Chondrocyte (in vitro differentiated cells): Measurements from ENCODE around the gene GATA6. TPM values are rescaled to one million over a fixed set of nuclear protein-coding genes. Genes with fewer than 3 reads are reported as not detected.
A peak's percentile ranks its signal among the peaks of the same experiment; 100 is the strongest.

Source experiments
- DNase-seq: peaks from one replicate; pipeline ENCODE4 v3.0.0; 2021; ENCODE audit warnings: mixed read lengths, low spot score
- H3K27ac Mint-ChIP-seq: one replicate; pipeline ENCODE4 v1.8.0; 2021; ENCODE audit warnings: mild to moderate bottlenecking, moderate library complexity, mixed read lengths; ENCODE audit not compliant: unreplicated experiment
- H3K27me3 Mint-ChIP-seq: 2 replicates; pipeline ENCODE4 v1.8.0; 2021; ENCODE audit warnings: low read depth, mixed read lengths
- H3K36me3 Mint-ChIP-seq: 2 replicates; pipeline ENCODE4 v1.8.0; 2021; ENCODE audit warnings: low read depth, mixed read lengths
- H3K4me1 Mint-ChIP-seq: 2 replicates; pipeline ENCODE4 v1.8.0; 2021; ENCODE audit warnings: low read depth, mild to moderate bottlenecking, mixed read lengths
- H3K4me3 Mint-ChIP-seq: one replicate; pipeline ENCODE4 v1.8.0; 2021; ENCODE audit warnings: mild to moderate bottlenecking, moderate library complexity, mixed read lengths; ENCODE audit not compliant: unreplicated experiment
- H3K9me3 Mint-ChIP-seq: 2 replicates; pipeline ENCODE4 v1.8.0; 2021; ENCODE audit warnings: low read depth, mixed read lengths
- total RNA-seq: library from RNA; stranded (reverse); gene quantifications from 3 replicates; pipeline ENCODE4 v1.2.1, GENCODE V29; 2021
- TF ChIP-seq, protein P1 (sequence below): fragments of 200-600 bp; sonication (generic); IDR thresholded peaks from 2 replicates; pipeline ENCODE4 v1.5.0; 2021; ENCODE audit warnings: antibody characterized with exemption, mild to moderate bottlenecking, moderate library complexity

Gene GATA6
- total RNA-seq, 1 donor from 2014 or later = 13.1 TPM

DNA sequence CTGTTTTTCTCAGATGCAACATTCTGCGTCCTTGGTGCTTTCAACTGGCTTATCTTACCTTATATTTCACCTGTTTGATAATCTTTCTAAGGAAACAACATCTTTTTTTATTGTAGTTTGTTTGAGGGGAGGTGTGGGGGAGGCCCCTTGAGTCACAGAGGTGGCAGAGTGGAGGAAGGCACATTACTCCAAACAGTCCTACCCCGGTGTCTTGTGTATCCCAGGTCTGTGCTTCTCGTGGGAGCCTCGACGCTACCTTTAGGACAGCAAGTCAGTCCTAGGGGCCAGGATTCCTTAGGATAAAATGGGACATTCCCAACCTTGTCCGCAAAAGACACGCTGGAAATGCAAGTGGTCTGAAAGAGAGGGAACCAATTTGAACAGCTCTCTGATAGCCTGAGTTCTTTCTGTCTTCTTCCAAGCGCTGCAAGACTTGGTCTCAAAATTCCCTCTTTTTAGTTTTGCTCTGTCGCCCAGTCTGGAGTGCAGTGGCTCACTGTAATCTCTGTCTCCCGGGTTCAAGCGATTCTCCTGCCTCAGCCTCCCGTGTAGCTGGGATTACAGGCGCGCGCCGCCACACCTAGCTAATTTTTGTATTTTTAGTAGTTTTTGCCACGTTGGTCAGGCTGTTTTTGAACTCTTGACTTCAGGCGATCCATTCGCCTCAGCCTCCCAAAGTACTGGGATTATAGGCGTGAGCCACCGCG lies 4.0 kb downstream of the GATA6 start:
- TF ChIP-seq, protein P1, sequence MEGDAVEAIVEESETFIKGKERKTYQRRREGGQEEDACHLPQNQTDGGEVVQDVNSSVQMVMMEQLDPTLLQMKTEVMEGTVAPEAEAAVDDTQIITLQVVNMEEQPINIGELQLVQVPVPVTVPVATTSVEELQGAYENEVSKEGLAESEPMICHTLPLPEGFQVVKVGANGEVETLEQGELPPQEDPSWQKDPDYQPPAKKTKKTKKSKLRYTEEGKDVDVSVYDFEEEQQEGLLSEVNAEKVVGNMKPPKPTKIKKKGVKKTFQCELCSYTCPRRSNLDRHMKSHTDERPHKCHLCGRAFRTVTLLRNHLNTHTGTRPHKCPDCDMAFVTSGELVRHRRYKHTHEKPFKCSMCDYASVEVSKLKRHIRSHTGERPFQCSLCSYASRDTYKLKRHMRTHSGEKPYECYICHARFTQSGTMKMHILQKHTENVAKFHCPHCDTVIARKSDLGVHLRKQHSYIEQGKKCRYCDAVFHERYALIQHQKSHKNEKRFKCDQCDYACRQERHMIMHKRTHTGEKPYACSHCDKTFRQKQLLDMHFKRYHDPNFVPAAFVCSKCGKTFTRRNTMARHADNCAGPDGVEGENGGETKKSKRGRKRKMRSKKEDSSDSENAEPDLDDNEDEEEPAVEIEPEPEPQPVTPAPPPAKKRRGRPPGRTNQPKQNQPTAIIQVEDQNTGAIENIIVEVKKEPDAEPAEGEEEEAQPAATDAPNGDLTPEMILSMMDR = no peak
- Mint-ChIP-seq H3K4me1 (peaks cover 48% of the 10 kb centered on the region), H3K4me3 (peak overlapping the region; percentile 62), H3K36me3 (peaks cover 22% of the 10 kb centered on the region), H3K9me3 (no peaks in the 10 kb centered on the region), H3K27ac (no peak overlapping the region), H3K27me3 (peaks cover 31% of the 10 kb centered on the region)
- DNase-seq = no peak

- TF ChIP-seq, protein P1 = no peak
- Mint-ChIP-seq H3K36me3 (peaks cover 22% of the 10 kb centered on the region), H3K4me1 (peaks cover 45% of the 10 kb centered on the region), H3K9me3 (no peaks in the 10 kb centered on the region), H3K27ac (no peak overlapping the region), H3K27me3 (peaks cover 28% of the 10 kb centered on the region), H3K4me3 (peak overlapping the region; percentile 62)
- no peak for DNase-seq
These were observed 4.5 kb downstream of the GATA6 start for GRCh38 chr18:22173928-22174301.

GRCh38 chr18:22174341-22175145 lies 5.2 kb downstream of the GATA6 start:
- Mint-ChIP-seq H3K4me3 (peak overlapping the region; percentile 9), H3K27me3 (peaks cover 28% of the 10 kb centered on the region), H3K9me3 (no peaks in the 10 kb centered on the region), H3K27ac (no peak overlapping the region), H3K4me1 (peaks cover 42% of the 10 kb centered on the region), H3K36me3 (peaks cover 22% of the 10 kb centered on the region)
- TF ChIP-seq, protein P1 = no peak
- DNase-seq = no peak

DNA sequence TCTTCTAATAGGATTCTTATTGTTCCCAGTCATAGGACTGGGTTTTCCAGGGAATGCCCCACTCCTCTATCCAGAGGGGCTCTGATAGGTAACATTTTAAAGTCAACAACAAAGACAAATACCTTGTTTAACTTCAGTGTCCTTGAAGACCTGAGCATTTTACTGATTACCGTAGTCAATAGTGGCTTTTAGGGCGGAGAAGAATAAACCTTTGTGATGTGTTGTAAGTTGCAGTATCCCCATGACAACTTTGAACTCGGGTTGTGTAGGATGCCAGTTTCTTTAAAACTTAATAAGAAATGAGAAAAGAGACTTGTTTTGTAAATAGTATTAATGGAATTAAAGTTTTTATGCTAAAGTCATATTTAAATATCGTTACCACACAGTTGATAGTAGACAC lies 6.0 kb downstream of the GATA6 start:
- peaks cover 22% of the 10 kb centered on the region for H3K36me3 Mint-ChIP-seq
- no peak overlapping the region for H3K4me3 Mint-ChIP-seq
- peaks cover 28% of the 10 kb centered on the region for H3K27me3 Mint-ChIP-seq
- H3K27ac Mint-ChIP-seq = no peak overlapping the region
- H3K9me3 Mint-ChIP-seq = no peaks in the 10 kb centered on the region
- TF ChIP-seq, protein P1 = no peak
- no peak for DNase-seq
- peaks cover 41% of the 10 kb centered on the region for H3K4me1 Mint-ChIP-seq

- H3K4me1 Mint-ChIP-seq = peaks cover 37% of the 10 kb centered on the region
- H3K9me3 Mint-ChIP-seq = no peaks in the 10 kb centered on the region
- TF ChIP-seq, protein P1 = no peak
- H3K4me3 Mint-ChIP-seq = peak overlapping the region; percentile 44
- no peak overlapping the region for H3K27ac Mint-ChIP-seq
- H3K27me3 Mint-ChIP-seq = peaks cover 28% of the 10 kb centered on the region
- H3K36me3 Mint-ChIP-seq = peaks cover 22% of the 10 kb centered on the region
- DNase-seq = no peak
These were observed 7.3 kb downstream of the GATA6 start for GRCh38 chr18:22176420-22177326.
